HG03064 (cell line): Measurements from ENCODE around the gene CDX4.
"Not testable (repeated sequence)": the region's sequence is repeated elsewhere in the genome, so short reads cannot be mapped to it uniquely, and the experiment has no call there.

Experiments
- ATAC-seq: cut with Tn5 transposase; IDR thresholded peaks from one replicate; pipeline ENCODE4 v1.9.1; 2021; ENCODE audit warnings: low read depth; ENCODE audit not compliant: unreplicated experiment

The CDX4 gene, protein sequence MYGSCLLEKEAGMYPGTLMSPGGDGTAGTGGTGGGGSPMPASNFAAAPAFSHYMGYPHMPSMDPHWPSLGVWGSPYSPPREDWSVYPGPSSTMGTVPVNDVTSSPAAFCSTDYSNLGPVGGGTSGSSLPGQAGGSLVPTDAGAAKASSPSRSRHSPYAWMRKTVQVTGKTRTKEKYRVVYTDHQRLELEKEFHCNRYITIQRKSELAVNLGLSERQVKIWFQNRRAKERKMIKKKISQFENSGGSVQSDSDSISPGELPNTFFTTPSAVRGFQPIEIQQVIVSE

DNA sequence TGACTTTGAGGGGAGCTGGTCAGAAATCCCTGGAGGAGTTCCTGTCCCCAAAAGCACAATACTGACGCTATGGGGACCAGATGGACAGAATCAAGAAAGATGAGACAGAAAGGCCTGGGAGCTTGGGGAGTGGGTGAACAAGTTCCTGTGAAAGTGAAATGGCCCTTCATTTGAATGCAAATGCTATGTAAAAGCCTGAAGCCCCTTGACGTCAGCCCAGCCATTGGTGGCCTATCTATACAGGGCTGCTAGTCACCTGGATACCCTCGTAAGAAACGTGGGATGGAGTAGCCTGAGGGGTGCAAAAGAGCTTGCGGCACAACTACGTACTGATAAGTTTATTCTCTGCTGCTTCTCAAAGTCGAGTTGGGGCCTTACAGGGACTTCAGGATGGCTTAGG is at the start of gene CDX4:
Gene CDX4 (plus strand): TSS at position 223 of the 400 bp plus-strand sequence. CDS start 201 bp downstream, outside the sequence.
- ATAC-seq, result no peak

DNA sequence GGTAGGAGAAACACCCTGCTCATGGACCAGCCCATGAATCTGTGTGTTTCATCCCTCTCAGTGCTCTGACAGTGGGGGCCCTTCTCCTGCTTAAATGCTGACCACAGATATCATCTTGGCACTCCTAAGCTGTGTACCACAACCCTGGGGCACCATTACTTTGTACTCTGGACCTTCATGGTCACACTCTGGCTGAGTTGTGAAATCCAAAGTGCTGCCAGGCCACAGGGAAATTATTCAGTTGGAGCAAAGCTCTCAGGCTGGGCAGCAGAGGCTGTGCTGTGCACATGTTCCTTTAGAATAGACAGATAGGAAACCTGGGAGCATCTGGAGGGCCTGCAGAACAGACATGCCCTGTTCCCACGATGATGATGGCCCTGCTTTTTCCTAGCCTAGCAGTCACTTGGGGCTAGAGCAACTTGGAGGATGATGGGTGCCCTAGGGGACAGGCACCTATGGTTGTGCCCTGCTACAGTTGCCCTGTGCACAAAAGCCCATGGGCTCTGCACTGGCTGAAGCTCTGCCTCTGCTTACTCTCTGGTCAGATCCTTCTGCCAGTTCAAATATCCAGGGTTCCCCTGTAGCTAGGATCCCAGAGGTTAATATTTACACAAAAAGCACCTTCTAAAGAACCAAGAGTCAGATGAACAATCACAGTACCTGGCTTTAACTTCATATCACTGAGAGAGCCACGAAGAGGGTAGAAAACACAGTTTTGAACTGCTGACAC is 48.5 kb upstream of the CDX4 start:
- no peak for ATAC-seq

DNA sequence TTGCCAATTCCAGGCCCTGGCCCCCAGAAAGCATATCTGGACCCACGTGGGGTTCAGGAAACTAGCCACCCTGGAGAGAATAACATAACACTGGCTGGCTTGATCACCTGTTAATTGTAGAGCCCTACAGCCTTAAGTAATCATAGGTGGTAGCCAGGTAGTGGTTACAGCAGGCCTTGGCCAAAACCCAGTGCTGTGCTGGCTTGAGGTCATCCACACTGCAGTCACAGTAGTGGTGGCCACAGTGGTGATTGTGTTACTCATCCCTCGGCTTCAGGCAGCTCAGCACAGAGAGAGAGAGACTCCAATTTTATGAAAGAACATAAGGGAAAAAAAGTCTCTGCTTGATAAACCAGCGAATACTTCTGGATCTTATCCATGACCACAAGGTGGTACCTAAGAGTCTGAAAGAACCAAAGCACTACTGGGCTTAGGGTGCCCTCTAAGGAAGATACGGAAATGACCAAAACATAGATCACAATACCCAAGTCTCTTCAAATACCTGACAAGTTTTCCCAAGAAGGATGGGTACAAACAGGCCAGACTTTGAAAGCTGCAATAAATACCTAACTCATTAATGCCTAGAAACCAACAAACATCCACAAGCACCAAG is 46.6 kb upstream of the CDX4 start:
- ATAC-seq, result no peak

DNA sequence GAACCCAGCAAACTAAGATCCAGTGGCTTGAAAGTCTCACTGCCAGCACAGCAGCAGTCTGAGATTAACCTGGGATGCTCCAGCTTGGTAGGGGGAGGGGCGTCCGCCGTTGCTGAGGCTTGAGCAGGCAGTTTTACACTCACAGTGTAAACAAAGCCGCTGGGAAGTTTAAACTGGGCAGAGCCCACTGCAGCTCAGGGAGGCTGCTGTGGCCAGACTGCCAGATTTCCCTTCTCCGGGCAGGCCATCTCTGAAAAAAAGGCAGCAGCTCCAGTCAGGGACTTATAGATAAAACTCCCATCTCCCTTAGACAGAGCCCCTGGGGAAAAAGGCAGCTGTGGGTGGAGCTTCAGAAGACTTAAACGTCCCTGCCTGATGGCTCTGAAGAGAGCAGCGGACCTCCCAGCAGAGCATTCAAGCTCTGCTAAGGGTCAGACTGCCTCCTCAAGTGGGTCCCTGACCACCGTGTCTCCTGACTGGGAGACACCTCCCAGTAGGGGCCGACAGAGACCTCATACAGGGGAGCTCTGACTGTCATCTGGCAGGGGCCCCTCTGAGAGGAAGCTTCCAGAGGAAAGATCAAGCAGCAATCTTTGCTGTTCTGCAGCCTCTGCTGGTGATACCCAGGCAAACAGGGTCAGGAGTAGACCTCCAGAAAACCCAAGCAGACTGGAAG is 45.1 kb upstream of the CDX4 start:
- ATAC-seq, result no peak

DNA sequence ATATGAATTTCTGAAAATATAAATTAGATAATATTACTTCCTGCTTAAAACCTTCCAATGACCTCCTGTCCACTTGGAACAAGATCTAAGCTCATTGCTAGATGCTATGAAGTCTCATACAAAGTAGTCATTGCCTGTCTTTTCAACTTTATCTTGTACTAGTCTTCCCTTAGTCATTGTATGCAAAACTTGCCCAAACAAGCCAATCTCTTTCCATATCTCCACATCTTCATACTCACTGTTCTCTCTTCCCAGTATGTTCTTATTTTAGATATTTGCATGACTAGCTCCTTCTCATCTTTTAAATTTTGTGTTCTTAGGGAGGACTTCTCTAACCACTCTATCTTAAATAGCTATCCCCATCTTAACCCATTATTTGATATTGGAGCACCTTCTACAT is 33.9 kb upstream of the CDX4 start:
- no peak for ATAC-seq

DNA sequence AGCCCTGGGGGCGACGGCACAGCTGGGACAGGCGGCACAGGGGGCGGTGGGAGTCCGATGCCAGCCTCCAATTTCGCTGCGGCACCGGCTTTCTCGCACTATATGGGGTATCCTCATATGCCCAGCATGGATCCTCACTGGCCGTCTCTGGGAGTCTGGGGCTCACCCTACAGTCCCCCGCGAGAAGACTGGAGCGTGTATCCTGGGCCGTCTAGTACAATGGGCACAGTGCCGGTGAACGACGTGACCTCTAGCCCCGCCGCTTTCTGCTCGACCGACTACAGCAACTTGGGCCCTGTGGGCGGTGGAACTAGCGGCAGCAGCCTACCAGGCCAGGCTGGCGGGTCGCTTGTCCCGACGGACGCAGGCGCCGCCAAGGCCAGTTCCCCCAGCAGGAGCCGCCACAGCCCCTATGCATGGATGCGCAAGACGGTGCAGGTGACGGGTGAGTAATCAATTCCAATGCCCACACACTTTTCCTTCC is 500 bp downstream of the CDX4 start:
- ATAC-seq, result no peak

DNA sequence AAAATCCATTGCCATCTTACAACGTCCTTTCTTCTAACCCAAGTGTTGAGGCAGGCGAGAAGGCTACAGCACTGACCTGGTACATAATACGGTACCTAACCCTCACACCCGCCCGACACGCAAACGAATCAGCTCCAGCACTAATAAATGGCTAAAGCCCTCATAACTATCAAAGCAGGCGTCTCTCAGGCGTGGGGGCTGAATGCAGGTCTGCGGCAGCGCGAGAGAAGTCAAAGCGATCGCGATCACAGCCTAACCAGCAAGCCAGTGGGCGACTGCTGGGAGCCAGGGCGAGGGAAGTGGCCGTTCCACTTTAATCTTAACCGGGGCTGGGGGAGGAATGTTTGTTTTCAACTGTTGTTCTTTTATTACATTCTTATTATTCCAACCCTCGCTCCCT is 1.5 kb downstream of the CDX4 start:
- ATAC-seq, result no peak

DNA sequence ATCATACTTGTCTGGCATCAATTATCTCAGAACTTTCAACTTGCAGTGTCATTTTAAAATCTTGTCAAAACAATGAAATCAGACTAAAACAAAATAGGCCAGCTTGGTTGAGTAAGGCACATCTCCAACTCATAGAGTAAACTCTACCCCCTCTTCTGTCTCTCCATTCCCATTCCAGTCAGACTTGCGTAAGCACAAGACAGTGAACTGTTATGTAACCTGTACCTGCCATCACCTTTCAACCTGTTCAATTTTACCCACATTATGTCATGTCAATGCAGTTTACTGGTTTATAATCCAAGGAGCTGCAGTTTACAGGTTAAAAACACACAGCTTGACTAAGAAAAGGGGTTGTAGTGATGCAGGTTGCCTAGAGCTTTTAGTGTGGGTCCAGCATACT is 8.3 kb downstream of the CDX4 start:
- no peak for ATAC-seq

DNA sequence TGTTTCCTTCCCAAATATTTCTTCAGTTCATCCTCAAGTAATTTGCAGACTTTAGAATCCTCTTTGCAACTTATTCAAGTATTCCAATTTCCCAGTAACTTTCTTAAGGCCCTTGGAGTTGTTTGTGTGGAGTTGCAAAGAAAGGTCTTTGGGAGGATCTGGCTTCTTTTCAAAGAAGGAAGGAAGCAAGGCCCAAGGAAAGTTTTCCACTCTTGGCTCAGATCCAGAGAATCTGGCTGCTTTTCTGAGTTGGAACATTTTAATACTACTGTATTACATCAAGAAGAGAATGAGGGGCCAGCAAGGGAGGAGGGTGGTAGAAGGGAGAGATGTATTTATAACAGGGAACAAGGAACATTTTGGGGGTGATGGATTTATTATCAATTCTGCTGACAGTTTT is 10.5 kb downstream of the CDX4 start:
- no peak for ATAC-seq

DNA sequence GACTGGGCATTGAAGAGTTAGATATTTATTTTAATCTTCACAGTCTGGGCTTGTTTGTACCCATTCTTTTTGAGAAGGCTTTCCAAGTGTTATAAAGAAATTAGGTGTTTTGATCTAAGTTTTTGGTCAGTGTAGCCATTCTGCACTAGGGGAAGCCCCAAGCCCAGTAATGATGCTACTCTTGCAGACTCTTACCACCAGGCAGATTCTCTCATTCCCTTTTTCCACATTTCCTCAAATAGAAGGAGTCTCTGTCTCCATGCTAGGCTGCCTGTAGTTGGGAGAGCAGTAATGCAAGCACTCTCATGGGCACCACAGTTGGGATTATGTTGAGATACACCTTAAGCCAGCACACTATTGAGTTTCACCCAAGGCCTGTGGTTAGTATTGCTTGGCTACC is 21.5 kb downstream of the CDX4 start:
- no peak for ATAC-seq

DNA sequence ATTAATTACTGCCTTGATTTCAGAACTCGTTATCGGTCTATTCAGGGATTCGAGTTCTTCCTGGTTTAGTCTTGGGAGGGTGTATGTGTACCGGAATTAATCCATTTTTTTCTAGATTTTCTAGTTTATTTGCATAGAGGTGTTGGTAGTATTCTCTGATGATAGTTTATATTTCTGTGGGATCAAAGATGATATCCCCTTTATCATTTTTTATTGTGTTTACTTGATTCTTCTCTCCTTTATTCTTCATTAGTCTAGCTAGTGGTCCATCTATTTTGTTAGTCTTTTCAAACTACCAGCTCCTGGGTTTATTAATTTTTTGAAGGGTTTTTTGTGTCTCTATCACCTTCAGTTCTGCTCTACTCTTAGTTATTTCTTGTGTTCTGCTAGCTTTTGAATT is 32.1 kb downstream of the CDX4 start:
- ATAC-seq, result no peak

DNA sequence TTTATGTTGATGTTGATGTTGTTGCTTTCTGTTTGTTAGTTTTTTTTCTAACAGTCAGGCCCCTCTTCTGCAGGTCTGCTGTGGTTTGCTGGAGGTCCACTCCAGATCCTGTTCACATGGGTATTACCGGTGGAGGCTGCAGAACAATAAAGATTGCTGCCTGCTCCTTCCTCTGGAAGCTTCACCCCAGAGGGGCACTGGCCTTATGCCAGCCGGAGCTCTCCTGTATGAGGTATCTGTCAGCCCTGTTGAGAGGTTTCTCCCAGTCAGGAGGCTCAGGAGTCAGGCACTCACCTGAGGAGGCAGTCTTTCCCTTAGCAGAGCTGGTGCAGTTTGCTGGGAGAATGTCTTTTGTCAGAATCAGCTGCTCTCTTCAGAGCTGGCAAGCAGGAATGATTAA is 34.7 kb downstream of the CDX4 start:
- ATAC-seq, result no peak

DNA sequence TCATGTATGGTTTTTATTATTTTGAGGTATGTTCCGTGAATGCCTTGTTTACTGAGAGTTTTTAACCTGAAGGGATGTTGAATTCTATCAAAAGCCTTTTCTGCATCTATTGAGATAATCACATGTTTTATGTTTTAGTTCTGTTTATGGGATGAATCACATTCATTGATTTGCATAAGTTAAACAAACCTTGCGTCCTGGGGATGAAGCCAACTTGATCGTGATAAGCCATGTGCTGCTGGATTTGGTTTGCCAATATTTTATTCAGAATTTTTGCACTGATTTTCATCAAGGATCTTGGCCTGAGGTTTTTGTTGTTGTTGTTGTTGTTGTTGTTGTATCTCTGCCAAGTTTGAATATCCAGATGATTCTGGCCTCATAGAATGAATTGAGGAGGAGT is 43.8 kb downstream of the CDX4 start:
- no peak for ATAC-seq

DNA sequence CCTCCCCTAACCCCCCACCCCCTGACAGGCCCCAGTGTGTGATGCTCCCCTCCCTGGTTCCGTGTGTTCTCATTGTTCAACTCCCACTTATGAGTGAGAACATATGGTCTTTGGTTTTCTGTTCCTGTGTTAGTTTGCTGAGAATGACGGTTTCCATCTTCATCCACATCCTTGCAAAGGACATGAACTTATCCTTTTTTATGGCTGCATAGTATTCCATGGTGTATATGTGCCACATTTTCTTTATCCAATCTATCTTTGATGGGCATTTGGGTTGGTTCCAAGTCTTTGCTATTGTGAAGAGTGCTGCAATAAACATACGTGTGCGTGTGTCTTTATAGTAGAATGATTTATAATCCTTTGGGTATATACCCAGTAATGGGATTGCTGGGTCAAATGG is 45.3 kb downstream of the CDX4 start:
- ATAC-seq, result not testable (repeated sequence)
